Left renal pelvis (tissue), 4 donors: Measurements from ENCODE around the gene KIF12. TPM values are rescaled to one million over a fixed set of nuclear protein-coding genes. Genes with fewer than 3 reads are reported as not detected.

ENCODE experiments used
- DNase-seq, 4 donors: peaks; one replicate each; pipeline ENCODE4 v3.0.0-alpha.2; 2013; ENCODE audit warnings: low read depth in 4 of 4, low spot score in 3 of 4
- polyA plus RNA-seq, 4 donors: library from polyadenylated mRNA; unstranded; fragments of 120-200 nt; gene quantifications; one replicate each; pipeline ENCODE4 v1.2.1, GENCODE V29; 2013; ENCODE audit not compliant: insufficient read length in 4 of 4

The KIF12 gene
- polyA plus RNA-seq, 4 donors, result 2.5 to 256 (median 142) TPM

- DNase-seq, result no peak
Observed at GRCh38 chr9:114071197-114071795, 27.8 kb downstream of the KIF12 start.

- DNase-seq, result no peak
Observed at GRCh38 chr9:114070188-114071103, 28.6 kb downstream of the KIF12 start.

- no peak for DNase-seq
Observed at GRCh38 chr9:114069476-114070187, 29.5 kb downstream of the KIF12 start.

- no peak for DNase-seq
Observed at GRCh38 chr9:114065304-114065703, 33.8 kb downstream of the KIF12 start.

- DNase-seq, result no peak
Observed at GRCh38 chr9:114061830-114062474, 37.1 kb downstream of the KIF12 start.

- DNase-seq, result no peak
Observed at GRCh38 chr9:114061292-114061691, 37.8 kb downstream of the KIF12 start.

- DNase-seq, result no peak
Observed at GRCh38 chr9:114060711-114061110, 38.4 kb downstream of the KIF12 start.

- DNase-seq, result no peak
Observed at GRCh38 chr9:114060070-114060469, 39.0 kb downstream of the KIF12 start.

- DNase-seq, result no peak
Observed at GRCh38 chr9:114059047-114059803, 39.9 kb downstream of the KIF12 start.

GRCh38 chr9:114058688-114059046 is 40.4 kb downstream of the KIF12 start:
- DNase-seq, result no peak

- no peak for DNase-seq
Observed at GRCh38 chr9:114057161-114057885, 41.8 kb downstream of the KIF12 start.

GRCh38 chr9:114056527-114056926 is 42.6 kb downstream of the KIF12 start:
- no peak for DNase-seq

GRCh38 chr9:114055894-114056293 is 43.2 kb downstream of the KIF12 start:
- no peak for DNase-seq

GRCh38 chr9:114055061-114055460 is 44.0 kb downstream of the KIF12 start:
- no peak for DNase-seq

GRCh38 chr9:114054191-114054690 is 44.9 kb downstream of the KIF12 start:
- DNase-seq, result no peak

- no peak for DNase-seq
Observed at GRCh38 chr9:114053246-114054005, 45.7 kb downstream of the KIF12 start.

GRCh38 chr9:114051706-114052105 is 47.4 kb downstream of the KIF12 start:
- DNase-seq, result no peak

GRCh38 chr9:114051281-114051680 is 47.8 kb downstream of the KIF12 start:
- no peak for DNase-seq

GRCh38 chr9:114050646-114051045 is 48.4 kb downstream of the KIF12 start:
- DNase-seq, result no peak
